SU-DHL-6 (cell line): ENCODE measurements around the gene MYLK.

ENCODE experiments used
- H2AFZ ChIP-seq: fragments of 200-600 bp; sonication (generic); 2 replicates; pipeline ENCODE4 v1.6.1; 2014; ENCODE audit warnings: low read depth, mild to moderate bottlenecking, moderate library complexity, mixed read lengths, antibody characterized with exemption, low read length; ENCODE audit not compliant: severe bottlenecking
- H3F3A ChIP-seq: fragments of 200-600 bp; shearing (Covaris generic); 2 replicates; pipeline ENCODE4 v1.6.0; 2016; ENCODE audit warnings: antibody characterized with exemption, mild to moderate bottlenecking; ENCODE audit not compliant: insufficient read depth
- H3K27ac ChIP-seq: fragments of 200-600 bp; sonication (generic); 2 replicates; pipeline ENCODE4 v1.5.1; 2016; ENCODE audit warnings: low read depth, mild to moderate bottlenecking, low read length, moderate library complexity, mixed read lengths
- H3K27me3 ChIP-seq: fragments of 200-600 bp; sonication (generic), shearing (Covaris generic); 2 replicates; pipeline ENCODE4 v1.6.0; 2014; ENCODE audit warnings: mild to moderate bottlenecking, low read length
- H3K36me3 ChIP-seq: fragments of 200-600 bp; sonication (generic); 2 replicates; pipeline ENCODE4 v1.6.1; 2014; ENCODE audit warnings: mild to moderate bottlenecking, low read length, mixed read lengths
- H3K4me2 ChIP-seq: fragments of 300-600, 200-600 bp; shearing (Covaris generic), sonication (generic); 2 replicates; pipeline ENCODE4 v1.6.0; 2014; ENCODE audit warnings: low read length, low read depth, mild to moderate bottlenecking; ENCODE audit not compliant: poor library complexity, severe bottlenecking
- H3K4me3 ChIP-seq: fragments of 200-600 bp; sonication (generic); 2 replicates; pipeline ENCODE4 v1.5.1; 2014; ENCODE audit warnings: antibody characterized with exemption, low read length, mild to moderate bottlenecking, mixed read lengths; ENCODE audit not compliant: insufficient read depth, poor library complexity, severe bottlenecking
- H3K79me2 ChIP-seq: fragments of 200-600 bp; sonication (generic); 2 replicates; pipeline ENCODE4 v1.6.1; 2014; ENCODE audit warnings: mild to moderate bottlenecking, low read length, moderate library complexity; ENCODE audit not compliant: insufficient read depth
- H3K9ac ChIP-seq: fragments of 200-600 bp; sonication (generic); 2 replicates; pipeline ENCODE4 v1.7.0; 2014; ENCODE audit warnings: mild to moderate bottlenecking, low read length
- H3K9me2 ChIP-seq: fragments of 200-600 bp; sonication (generic); replicated peaks from 2 replicates; pipeline ENCODE4 v1.6.1; 2014; ENCODE audit warnings: low read length; ENCODE audit not compliant: insufficient read depth
- H3K9me3 ChIP-seq: fragments of 200-600 bp; sonication (generic); 2 replicates; pipeline ENCODE4 v1.6.1; 2014; ENCODE audit warnings: low read length, mixed read lengths; ENCODE audit not compliant: insufficient read depth
- H4K20me1 ChIP-seq: fragments of 200-600 bp; sonication (generic); 2 replicates; pipeline ENCODE4 v1.6.1; 2014; ENCODE audit warnings: low read depth, mild to moderate bottlenecking, antibody characterized with exemption, low read length, moderate library complexity, mixed read lengths
- CTCF ChIP-seq: fragments of 200-600 bp; sonication (generic); IDR thresholded peaks from one replicate; pipeline ENCODE4 v1.5.1; 2017; ENCODE audit warnings: antibody characterized with exemption, mild to moderate bottlenecking, low read length, moderate library complexity; ENCODE audit not compliant: insufficient read depth, poor library complexity, severe bottlenecking
- EZH2phosphoT487 ChIP-seq: fragments of 200-600 bp; sonication (generic), shearing (Covaris generic); conservative IDR thresholded peaks from 2 replicates; pipeline ENCODE4 v1.6.1; 2018; ENCODE audit warnings: mild to moderate bottlenecking, antibody characterized with exemption, low read length, moderate library complexity, mixed read lengths

MYLK gene

GRCh38 chr3:123640740-123641462 is 243.2 kb downstream of the MYLK start:
- no peaks in the 10 kb centered on the region for H3F3A ChIP-seq

DNA sequence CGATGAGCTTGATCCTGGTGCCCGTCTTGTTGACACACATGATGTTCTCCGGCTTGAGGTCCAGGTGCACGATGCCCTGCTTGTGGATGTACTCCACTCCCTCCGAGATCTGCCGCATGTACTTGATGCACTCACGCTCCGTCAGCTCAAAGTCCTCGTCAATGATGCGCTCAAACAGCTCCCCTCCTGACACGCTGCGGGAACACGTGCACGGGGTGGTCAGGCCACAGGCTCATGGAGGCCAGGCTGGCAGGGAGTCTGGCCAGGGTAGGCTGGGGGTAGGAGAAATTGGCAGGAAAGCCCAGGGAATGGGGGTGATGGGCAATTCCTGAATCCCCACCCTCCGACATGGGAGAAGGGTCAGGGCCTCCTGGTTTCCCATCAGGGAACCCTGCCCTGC is 243.8 kb downstream of the MYLK start:
- Histone ChIP-seq H3K79me2 (no peaks in the 10 kb centered on the region), H3K27ac (no peak overlapping the region), H4K20me1 (no peaks in the 10 kb centered on the region), H3K9me3 (no peaks in the 10 kb centered on the region), H3F3A (no peaks in the 10 kb centered on the region), H3K27me3 (no peaks in the 10 kb centered on the region), H3K9ac (no peak overlapping the region), H2AFZ (no peak overlapping the region), H3K4me2 (no peak overlapping the region), H3K9me2 (no peaks in the 10 kb centered on the region), H3K4me3 (no peak overlapping the region), H3K36me3 (no peaks in the 10 kb centered on the region)
- TF ChIP-seq CTCF (no peak), EZH2phosphoT487 (no peak)

More at GRCh38 chr3:123640740-123641462, 243.2 kb downstream of the MYLK start:
- no peak overlapping the region for H3K4me2 ChIP-seq
- no peak overlapping the region for H3K9ac ChIP-seq
- no peaks in the 10 kb centered on the region for H3K79me2 ChIP-seq
- TF ChIP-seq CTCF (no peak), EZH2phosphoT487 (no peak)
- no peaks in the 10 kb centered on the region for H3K9me2 ChIP-seq
- H4K20me1 ChIP-seq, result no peaks in the 10 kb centered on the region
- no peak overlapping the region for H2AFZ ChIP-seq
- H3K36me3 ChIP-seq, result no peaks in the 10 kb centered on the region
- no peaks in the 10 kb centered on the region for H3K9me3 ChIP-seq
- no peak overlapping the region for H3K27ac ChIP-seq
- H3K4me3 ChIP-seq, result no peak overlapping the region
- no peaks in the 10 kb centered on the region for H3K27me3 ChIP-seq

GRCh38 chr3:123638936-123639689 is 245.0 kb downstream of the MYLK start:
- Histone ChIP-seq H3K36me3 (no peaks in the 10 kb centered on the region), H3F3A (no peaks in the 10 kb centered on the region), H3K79me2 (no peaks in the 10 kb centered on the region), H3K9ac (no peak overlapping the region), H3K9me2 (no peaks in the 10 kb centered on the region), H3K27ac (no peak overlapping the region), H4K20me1 (no peaks in the 10 kb centered on the region), H3K27me3 (no peaks in the 10 kb centered on the region), H3K4me3 (no peak overlapping the region), H3K4me2 (no peak overlapping the region), H2AFZ (no peak overlapping the region), H3K9me3 (no peaks in the 10 kb centered on the region)
- TF ChIP-seq EZH2phosphoT487 (no peak), CTCF (no peak)
